ENCODE results near the gene TIGIT. TPM values are rescaled to one million over a fixed set of nuclear protein-coding genes. Genes with fewer than 3 reads are reported as not detected.

The TIGIT gene
- total RNA-seq, 1 donor, result 4.1 TPM

GRCh38 chr3:114299421-114299820, 5.6 kb downstream of the TIGIT start:
- Histone ChIP-seq H3K27me3 (ENCODE audit: insufficient read depth, low read length) (no peaks in the 10 kb centered on the region), H3K9me3 (ENCODE audit: low read depth, low read length) (no peaks in the 10 kb centered on the region), H3K4me3 (ENCODE audit: low read length) (no peak overlapping the region), H3K4me1 (ENCODE audit: insufficient read depth, low read length) (peaks cover 12% of the 10 kb centered on the region)

- H3K4me3 ChIP-seq (ENCODE audit: low read length), result no peak overlapping the region
- H3K27me3 ChIP-seq (ENCODE audit: insufficient read depth, low read length), result no peaks in the 10 kb centered on the region
- peaks cover 12% of the 10 kb centered on the region for H3K4me1 ChIP-seq (ENCODE audit: insufficient read depth, low read length)
- no peaks in the 10 kb centered on the region for H3K9me3 ChIP-seq (ENCODE audit: low read depth, low read length)
These were observed 6.3 kb downstream of the TIGIT start for GRCh38 chr3:114299941-114300624.

- Histone ChIP-seq H3K4me3 (ENCODE audit: low read length) (no peak overlapping the region), H3K4me1 (ENCODE audit: insufficient read depth, low read length) (peaks cover 26% of the 10 kb centered on the region), H3K9me3 (ENCODE audit: low read depth, low read length) (no peaks in the 10 kb centered on the region), H3K27me3 (ENCODE audit: insufficient read depth, low read length) (no peaks in the 10 kb centered on the region)
These were observed 13.5 kb downstream of the TIGIT start for GRCh38 chr3:114307222-114307830.

- no peaks in the 10 kb centered on the region for H3K9me3 ChIP-seq (ENCODE audit: low read depth, low read length)
- no peak overlapping the region for H3K4me3 ChIP-seq (ENCODE audit: low read length)
- H3K4me1 ChIP-seq (ENCODE audit: insufficient read depth, low read length), result peaks cover 26% of the 10 kb centered on the region
- no peaks in the 10 kb centered on the region for H3K27me3 ChIP-seq (ENCODE audit: insufficient read depth, low read length)
These were observed 14.0 kb downstream of the TIGIT start for GRCh38 chr3:114307832-114308231.

GRCh38 chr3:114308377-114308776, 14.5 kb downstream of the TIGIT start:
- no peaks in the 10 kb centered on the region for H3K9me3 ChIP-seq (ENCODE audit: low read depth, low read length)
- no peaks in the 10 kb centered on the region for H3K27me3 ChIP-seq (ENCODE audit: insufficient read depth, low read length)
- H3K4me3 ChIP-seq (ENCODE audit: low read length), result no peak overlapping the region
- peaks cover 26% of the 10 kb centered on the region for H3K4me1 ChIP-seq (ENCODE audit: insufficient read depth, low read length)

- peaks cover 26% of the 10 kb centered on the region for H3K4me1 ChIP-seq (ENCODE audit: insufficient read depth, low read length)
- H3K4me3 ChIP-seq (ENCODE audit: low read length), result no peak overlapping the region
- H3K9me3 ChIP-seq (ENCODE audit: low read depth, low read length), result no peaks in the 10 kb centered on the region
- no peaks in the 10 kb centered on the region for H3K27me3 ChIP-seq (ENCODE audit: insufficient read depth, low read length)
These were observed 15.0 kb downstream of the TIGIT start for GRCh38 chr3:114308830-114309229.

GRCh38 chr3:114310695-114311094, 16.9 kb downstream of the TIGIT start:
- Histone ChIP-seq H3K27me3 (ENCODE audit: insufficient read depth, low read length) (no peaks in the 10 kb centered on the region), H3K4me1 (ENCODE audit: insufficient read depth, low read length) (peaks cover 26% of the 10 kb centered on the region), H3K9me3 (ENCODE audit: low read depth, low read length) (no peaks in the 10 kb centered on the region), H3K4me3 (ENCODE audit: low read length) (no peak overlapping the region)

- no peak overlapping the region for H3K4me3 ChIP-seq (ENCODE audit: low read length)
These were observed 19.6 kb downstream of the TIGIT start for GRCh38 chr3:114313426-114313825.

GRCh38 chr3:114314282-114314681, 20.5 kb downstream of the TIGIT start:
- Histone ChIP-seq H3K9me3 (ENCODE audit: low read depth, low read length) (no peaks in the 10 kb centered on the region), H3K4me1 (ENCODE audit: insufficient read depth, low read length) (no peaks in the 10 kb centered on the region), H3K4me3 (ENCODE audit: low read length) (no peak overlapping the region), H3K27me3 (ENCODE audit: insufficient read depth, low read length) (no peaks in the 10 kb centered on the region)

More at GRCh38 chr3:114313426-114313825, 19.6 kb downstream of the TIGIT start:
- no peaks in the 10 kb centered on the region for H3K9me3 ChIP-seq (ENCODE audit: low read depth, low read length)
- H3K27me3 ChIP-seq (ENCODE audit: insufficient read depth, low read length), result no peaks in the 10 kb centered on the region
- peaks cover 8% of the 10 kb centered on the region for H3K4me1 ChIP-seq (ENCODE audit: insufficient read depth, low read length)

GRCh38 chr3:114318295-114318694, 24.5 kb downstream of the TIGIT start:
- Histone ChIP-seq H3K4me1 (ENCODE audit: insufficient read depth, low read length) (no peaks in the 10 kb centered on the region), H3K27me3 (ENCODE audit: insufficient read depth, low read length) (no peaks in the 10 kb centered on the region), H3K4me3 (ENCODE audit: low read length) (no peak overlapping the region), H3K9me3 (ENCODE audit: low read depth, low read length) (no peaks in the 10 kb centered on the region)

GRCh38 chr3:114319453-114319852, 25.6 kb downstream of the TIGIT start:
- Histone ChIP-seq H3K4me3 (ENCODE audit: low read length) (no peak overlapping the region), H3K4me1 (ENCODE audit: insufficient read depth, low read length) (no peaks in the 10 kb centered on the region), H3K27me3 (ENCODE audit: insufficient read depth, low read length) (no peaks in the 10 kb centered on the region), H3K9me3 (ENCODE audit: low read depth, low read length) (no peaks in the 10 kb centered on the region)

GRCh38 chr3:114320246-114320645, 26.4 kb downstream of the TIGIT start:
- H3K27me3 ChIP-seq (ENCODE audit: insufficient read depth, low read length), result no peaks in the 10 kb centered on the region
- H3K4me1 ChIP-seq (ENCODE audit: insufficient read depth, low read length), result no peaks in the 10 kb centered on the region
- no peak overlapping the region for H3K4me3 ChIP-seq (ENCODE audit: low read length)
- no peaks in the 10 kb centered on the region for H3K9me3 ChIP-seq (ENCODE audit: low read depth, low read length)

GRCh38 chr3:114323546-114324254, 29.9 kb downstream of the TIGIT start:
- H3K4me3 ChIP-seq (ENCODE audit: low read length), result no peak overlapping the region

GRCh38 chr3:114327665-114328064, 33.8 kb downstream of the TIGIT start:
- no peak overlapping the region for H3K4me3 ChIP-seq (ENCODE audit: low read length)
- peaks cover under 1% of the 10 kb centered on the region for H3K4me1 ChIP-seq (ENCODE audit: insufficient read depth, low read length)
- no peaks in the 10 kb centered on the region for H3K9me3 ChIP-seq (ENCODE audit: low read depth, low read length)
- H3K27me3 ChIP-seq (ENCODE audit: insufficient read depth, low read length), result no peaks in the 10 kb centered on the region

More at GRCh38 chr3:114323546-114324254, 29.9 kb downstream of the TIGIT start:
- Histone ChIP-seq H3K4me1 (ENCODE audit: insufficient read depth, low read length) (no peaks in the 10 kb centered on the region), H3K27me3 (ENCODE audit: insufficient read depth, low read length) (no peaks in the 10 kb centered on the region), H3K9me3 (ENCODE audit: low read depth, low read length) (no peaks in the 10 kb centered on the region)

- no peaks in the 10 kb centered on the region for H3K9me3 ChIP-seq (ENCODE audit: low read depth, low read length)
- H3K4me1 ChIP-seq (ENCODE audit: insufficient read depth, low read length), result peaks cover 7% of the 10 kb centered on the region
- H3K4me3 ChIP-seq (ENCODE audit: low read length), result no peak overlapping the region
- no peaks in the 10 kb centered on the region for H3K27me3 ChIP-seq (ENCODE audit: insufficient read depth, low read length)
These were observed 34.5 kb downstream of the TIGIT start for GRCh38 chr3:114328345-114328744.

All from mononuclear cell (primary cell).